Hepatocyte (in vitro differentiated cells): ENCODE results near the gene DEPP1. TPM values are rescaled to one million over a fixed set of nuclear protein-coding genes. Genes with fewer than 3 reads are reported as not detected.

Experiments used
- DNase-seq: peaks from one replicate; pipeline ENCODE4 v3.0.0-alpha.2; 2016; ENCODE audit warnings: low spot score
- H2AFZ ChIP-seq: fragments of 200-600 bp; sonication (generic); 2 replicates; pipeline ENCODE4 v1.6.0; 2016; ENCODE audit warnings: antibody characterized with exemption, mild to moderate bottlenecking
- H3K27ac ChIP-seq: fragments of 200-600 bp; sonication (generic); 2 replicates; pipeline ENCODE4 v1.5.1; 2016; ENCODE audit warnings: mild to moderate bottlenecking
- H3K27me3 ChIP-seq: fragments of 200-600 bp; sonication (generic); 2 replicates; pipeline ENCODE4 v1.6.1; 2016
- H3K36me3 ChIP-seq: fragments of 200-600 bp; sonication (generic); replicated peaks from 2 replicates; pipeline ENCODE4 v1.5.1; 2016; ENCODE audit warnings: low read depth; ENCODE audit not compliant: insufficient read depth
- H3K4me1 ChIP-seq: fragments of 200-600 bp; sonication (generic); 2 replicates; pipeline ENCODE4 v1.5.1; 2016; ENCODE audit warnings: mild to moderate bottlenecking, moderate library complexity; ENCODE audit not compliant: insufficient read depth
- H3K4me2 ChIP-seq: fragments of 200-600 bp; sonication (generic); 2 replicates; pipeline ENCODE4 v1.6.0; 2016
- H3K4me3 ChIP-seq: fragments of 200-600 bp; sonication (generic); 2 replicates; pipeline ENCODE4 v1.5.1; 2016; ENCODE audit warnings: mild to moderate bottlenecking
- H3K79me2 ChIP-seq: fragments of 200-600 bp; sonication (generic); 2 replicates; pipeline ENCODE4 v1.6.0; 2017; ENCODE audit warnings: mild to moderate bottlenecking
- H3K9me2 ChIP-seq: fragments of 200-600 bp; sonication (generic); replicated peaks from 2 replicates; pipeline ENCODE4 v1.6.0; 2017; ENCODE audit warnings: mild to moderate bottlenecking; ENCODE audit not compliant: insufficient read depth
- H3K9me3 ChIP-seq: fragments of 200-600 bp; sonication (generic); 2 replicates; pipeline ENCODE4 v1.5.1; 2016; ENCODE audit warnings: low read depth, mild to moderate bottlenecking
- H4K20me1 ChIP-seq: fragments of 200-600 bp; sonication (generic); 2 replicates; pipeline ENCODE4 v1.6.0; 2016; ENCODE audit warnings: mild to moderate bottlenecking; ENCODE audit not compliant: insufficient read depth, poor library complexity, severe bottlenecking
- CTCF ChIP-seq: fragments of 200-600 bp; sonication (generic); IDR thresholded peaks from 2 replicates; pipeline ENCODE4 v1.5.1; 2016; ENCODE audit warnings: antibody characterized with exemption, mild to moderate bottlenecking; ENCODE audit not compliant: poor library complexity
- EZH2 ChIP-seq: fragments of 200-600 bp; sonication (generic); IDR thresholded peaks from 2 replicates; pipeline ENCODE4 v1.6.1; 2016; ENCODE audit warnings: antibody characterized with exemption, mild to moderate bottlenecking, borderline replicate concordance
- EZH2phosphoT487 ChIP-seq: fragments of 200-600 bp; sonication (generic); IDR thresholded peaks from one replicate; pipeline ENCODE4 v1.6.1; 2018; ENCODE audit warnings: antibody characterized with exemption, mild to moderate bottlenecking, low read depth, moderate library complexity; ENCODE audit not compliant: unreplicated experiment, severe bottlenecking
- WGBS: methylation state at CpG from one replicate; pipeline ENCODE4 v1.1.6; 2016; ENCODE audit warnings: low lambda C conversion rate; ENCODE audit errors: missing lambda C conversion rate; 5-methylcytosine and 5-hydroxymethylcytosine counted together
- polyA plus RNA-seq: library from polyadenylated mRNA; unstranded; fragments of >200 nt; fragmentation: Nextera tagmentation; extraction: Ambion mirVana; gene quantifications from 2 replicates; pipeline ENCODE4 v1.2.1, GENCODE V29; 2016
- total RNA-seq: library from RNA; depleted of rRNA; stranded (reverse); fragments of >200 nt; gene quantifications from 2 replicates; pipeline ENCODE4 v1.2.3, GENCODE V29; 2014

DEPP1 gene
- total and polyA plus RNA-seq, 2 experiments from 2014 or later, result 30.6 to 54.7 TPM

GRCh38 chr10:44935201-44935965 is 43.2 kb downstream of the DEPP1 start:
- H3K9me3 ChIP-seq, result no peaks in the 10 kb centered on the region

DNA sequence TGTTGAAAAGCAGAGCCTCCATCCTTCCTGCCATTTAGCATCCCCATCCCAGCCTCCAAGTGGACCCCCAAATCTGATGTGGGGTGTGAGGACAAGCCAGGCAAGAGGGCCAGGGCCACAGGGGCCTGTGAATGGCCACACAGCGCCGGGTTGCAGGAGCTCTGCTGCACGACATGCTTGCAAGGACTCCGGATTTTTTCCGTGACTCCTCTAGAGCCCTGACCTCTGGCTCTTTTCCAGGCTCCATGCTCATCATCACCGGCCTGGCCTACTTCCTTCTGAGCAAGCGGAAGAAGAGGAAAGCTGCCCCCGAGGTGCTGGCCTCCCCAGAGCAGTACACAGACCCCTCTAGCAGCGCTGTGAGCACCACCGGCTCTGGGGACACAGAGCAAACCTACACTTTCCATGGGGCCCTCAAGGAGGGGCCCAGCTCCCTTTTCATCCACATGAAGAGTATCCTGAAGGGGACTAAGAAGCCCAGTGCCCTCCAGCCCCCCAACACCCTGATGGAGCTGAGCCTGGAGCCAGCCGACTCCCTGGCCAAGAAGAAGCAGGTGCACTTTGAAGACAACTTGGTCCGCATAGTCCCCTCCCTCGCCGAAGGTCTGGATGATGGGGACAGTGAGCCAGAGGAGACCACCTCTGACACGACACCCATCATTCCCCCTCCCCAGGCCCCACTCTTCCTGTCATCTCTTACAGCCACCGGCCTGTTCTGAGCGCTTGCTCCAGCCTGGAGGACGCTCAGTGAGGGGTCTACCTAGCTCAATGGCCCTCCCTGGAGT is 44.0 kb downstream of the DEPP1 start:
- Histone ChIP-seq H3K27me3 (no peaks in the 10 kb centered on the region), H3K4me3 (no peak overlapping the region), H3K4me2 (no peak overlapping the region), H3K4me1 (no peaks in the 10 kb centered on the region), H3K9me2 (no peaks in the 10 kb centered on the region), H3K27ac (no peak overlapping the region), H2AFZ (no peak overlapping the region), H3K9me3 (no peaks in the 10 kb centered on the region), H3K36me3 (no peaks in the 10 kb centered on the region), H3K79me2 (no peaks in the 10 kb centered on the region), H4K20me1 (no peaks in the 10 kb centered on the region)
- TF ChIP-seq CTCF (no peak), EZH2 (no peak), EZH2phosphoT487 (no peak)
- 89% methylated on average over 18 of the region's 18 CpGs for WGBS
- DNase-seq, result no peak

More at GRCh38 chr10:44935201-44935965, 43.2 kb downstream of the DEPP1 start:
- H4K20me1 ChIP-seq, result no peaks in the 10 kb centered on the region
- no peak overlapping the region for H2AFZ ChIP-seq
- no peak overlapping the region for H3K27ac ChIP-seq
- H3K4me2 ChIP-seq, result no peak overlapping the region
- peak; percentile 52 for DNase-seq
- 58% methylated on average over 9 of the region's 9 CpGs for WGBS
- H3K4me3 ChIP-seq, result no peak overlapping the region
- no peak for TF ChIP-seq EZH2phosphoT487
- TF ChIP-seq CTCF, result no peak
- TF ChIP-seq EZH2, result no peak
- H3K79me2 ChIP-seq, result no peaks in the 10 kb centered on the region
- no peaks in the 10 kb centered on the region for H3K36me3 ChIP-seq
- H3K9me2 ChIP-seq, result no peaks in the 10 kb centered on the region
- no peaks in the 10 kb centered on the region for H3K27me3 ChIP-seq
- H3K4me1 ChIP-seq, result no peaks in the 10 kb centered on the region

DNA sequence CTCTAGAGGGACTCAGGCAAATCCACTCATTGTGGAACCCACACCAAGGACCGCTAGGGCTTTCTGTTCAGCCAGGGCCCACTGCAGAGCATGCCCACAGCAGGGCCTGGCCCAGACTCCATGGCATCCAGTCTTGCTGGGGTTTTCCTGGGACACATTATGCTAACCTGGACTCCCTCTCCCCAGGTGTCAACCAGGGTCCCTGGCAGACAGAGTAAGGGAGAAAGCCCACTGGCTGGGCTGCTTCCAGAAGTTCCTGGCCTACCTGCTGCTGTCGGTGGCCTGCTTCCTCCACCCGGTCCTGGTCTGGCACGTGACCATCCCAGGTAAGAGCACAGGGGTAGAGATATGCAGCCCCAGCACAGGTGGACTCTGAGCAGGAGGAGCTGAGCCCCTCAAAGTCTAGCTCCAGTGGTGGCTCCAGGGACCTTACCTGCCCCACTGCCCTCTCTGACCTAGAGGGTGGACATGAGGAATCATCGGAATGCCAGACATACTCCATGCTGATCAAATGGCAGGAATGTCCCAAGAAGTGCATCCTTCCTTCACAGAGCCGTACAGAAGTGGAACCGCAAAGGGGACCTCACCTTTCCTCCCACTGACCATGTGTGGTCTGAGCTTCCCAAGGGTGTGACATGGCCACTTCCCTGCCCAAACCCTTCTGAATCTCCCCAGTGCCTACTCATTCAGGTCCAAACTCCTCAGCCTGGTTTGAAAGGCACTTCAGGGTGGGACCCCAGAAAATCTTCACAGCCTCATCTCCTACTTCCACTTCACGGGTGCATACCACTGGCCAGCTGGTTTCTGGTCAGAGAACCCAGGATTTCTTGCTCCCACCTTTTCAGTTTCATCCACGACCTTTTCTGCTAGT is 44.9 kb downstream of the DEPP1 start:
- WGBS, result 81% methylated on average over 9 of the region's 9 CpGs
- Histone ChIP-seq H3K27ac (no peak overlapping the region), H3K79me2 (no peaks in the 10 kb centered on the region), H2AFZ (no peak overlapping the region), H3K36me3 (no peaks in the 10 kb centered on the region), H3K4me3 (no peak overlapping the region), H3K4me1 (no peaks in the 10 kb centered on the region), H3K27me3 (no peaks in the 10 kb centered on the region), H3K9me3 (no peaks in the 10 kb centered on the region), H4K20me1 (no peaks in the 10 kb centered on the region), H3K4me2 (no peak overlapping the region), H3K9me2 (no peaks in the 10 kb centered on the region)
- no peak for DNase-seq
- TF ChIP-seq EZH2phosphoT487 (no peak), CTCF (no peak), EZH2 (no peak)
